GM13976 (cell line): ENCODE measurements around the gene MAD1L1.
"Not testable (repeated sequence)": the region's sequence is repeated elsewhere in the genome, so short reads cannot be mapped to it uniquely, and the experiment has no call there.

Experiments used
- DNase-seq: peaks from one replicate; pipeline ENCODE4 v3.0.0; 2012; ENCODE audit warnings: low spot score
- CTCF ChIP-seq: IDR thresholded peaks from 2 replicates; pipeline ENCODE4 v1.5.1; 2012; ENCODE audit warnings: borderline replicate concordance, mild to moderate bottlenecking; ENCODE audit not compliant: insufficient read depth; ENCODE audit errors: extremely low read depth, missing control alignments, control extremely low read depth
- in situ Hi-C: fragments of 300-500 bp; cut with MboI; formaldehyde crosslinking; loops from one replicate; pipeline ENCODE4 v1.12.0; 2022; ENCODE audit warnings: low sequenced_read_pairs, mixed read lengths, inconsistent platforms; ENCODE audit not compliant: unreplicated experiment

MAD1L1 gene

GRCh38 chr7:1934017-1934416 lies 298.7 kb downstream of the MAD1L1 start:
- in situ Hi-C loops: no loop called here
- DNase-seq: no peak
- no peak for TF ChIP-seq CTCF

GRCh38 chr7:1933066-1933750 lies 299.5 kb downstream of the MAD1L1 start:
- in situ Hi-C loops: no loop called here
- no peak for TF ChIP-seq CTCF
- DNase-seq: no peak

DNA sequence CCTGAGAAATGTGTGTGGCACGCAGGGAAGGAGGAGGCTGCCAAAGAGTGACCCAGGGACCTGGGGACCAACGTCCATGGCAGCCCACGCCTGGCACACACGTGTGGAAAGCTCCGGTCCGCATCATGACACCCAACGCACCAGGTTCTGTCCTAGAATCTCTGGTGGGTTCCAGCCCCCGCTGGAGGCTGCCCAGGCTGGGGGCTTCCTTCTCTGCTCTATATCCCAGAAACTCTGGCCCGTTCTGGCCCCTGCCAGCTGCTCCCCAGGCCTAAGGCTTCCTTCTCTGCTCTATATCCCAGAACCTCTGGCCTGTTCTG lies 300.8 kb downstream of the MAD1L1 start:
- TF ChIP-seq CTCF: no peak
- in situ Hi-C loops: no loop called here
- DNase-seq: no peak

- DNase-seq: no peak
- in situ Hi-C loops: no loop called here
- TF ChIP-seq CTCF: no peak
Observed at GRCh38 chr7:1931256-1931950, 301.3 kb downstream of the MAD1L1 start.

DNA sequence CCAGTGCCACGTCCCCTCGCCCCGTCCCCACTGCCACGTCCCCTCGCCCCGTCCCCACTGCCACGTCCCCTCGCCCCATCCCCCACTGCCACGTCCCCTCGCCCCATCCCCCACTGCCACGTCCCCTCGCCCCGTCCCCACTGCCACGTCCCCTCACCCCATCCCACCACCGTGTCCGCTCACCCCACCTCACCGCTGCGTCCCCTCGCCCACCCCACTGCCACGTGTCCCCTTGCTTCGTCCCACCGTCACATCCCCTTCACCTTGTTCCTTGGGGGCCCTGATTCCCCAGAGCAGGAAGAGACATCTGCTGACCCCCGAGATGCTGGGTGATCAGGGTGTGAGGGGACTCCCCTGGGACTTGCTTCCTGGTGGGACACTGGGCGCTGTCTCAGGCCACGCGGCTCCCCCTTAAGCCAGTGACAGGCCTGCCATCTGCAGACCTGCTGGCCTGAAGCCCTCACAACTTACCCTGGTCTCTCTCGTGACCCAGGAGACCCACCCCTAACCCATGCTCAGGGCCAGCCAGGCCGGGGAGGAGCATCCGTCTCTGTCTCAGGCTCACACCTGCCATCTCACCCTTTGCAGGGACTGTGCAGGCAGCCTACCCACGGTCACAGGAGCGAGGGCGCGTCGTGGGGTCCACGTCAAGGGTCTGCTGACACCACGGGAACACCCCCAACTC lies 302.2 kb downstream of the MAD1L1 start:
- DNase-seq: no peak
- in situ Hi-C loops: no loop called here
- TF ChIP-seq CTCF: no peak

GRCh38 chr7:1929349-1929925 lies 303.3 kb downstream of the MAD1L1 start:
- DNase-seq, in situ Hi-C loops: not testable (repeated sequence)

- no peak for DNase-seq
- no peak for TF ChIP-seq CTCF
- in situ Hi-C loops: no loop called here
Observed at GRCh38 chr7:1928645-1929348, 303.9 kb downstream of the MAD1L1 start.
